ENCODE measurements around the gene KCNV2. TPM values are rescaled to one million over a fixed set of nuclear protein-coding genes. Genes with fewer than 3 reads are reported as not detected.

Gene KCNV2
- total RNA-seq, 2 experiments from 2014 or later = not detected

DNA sequence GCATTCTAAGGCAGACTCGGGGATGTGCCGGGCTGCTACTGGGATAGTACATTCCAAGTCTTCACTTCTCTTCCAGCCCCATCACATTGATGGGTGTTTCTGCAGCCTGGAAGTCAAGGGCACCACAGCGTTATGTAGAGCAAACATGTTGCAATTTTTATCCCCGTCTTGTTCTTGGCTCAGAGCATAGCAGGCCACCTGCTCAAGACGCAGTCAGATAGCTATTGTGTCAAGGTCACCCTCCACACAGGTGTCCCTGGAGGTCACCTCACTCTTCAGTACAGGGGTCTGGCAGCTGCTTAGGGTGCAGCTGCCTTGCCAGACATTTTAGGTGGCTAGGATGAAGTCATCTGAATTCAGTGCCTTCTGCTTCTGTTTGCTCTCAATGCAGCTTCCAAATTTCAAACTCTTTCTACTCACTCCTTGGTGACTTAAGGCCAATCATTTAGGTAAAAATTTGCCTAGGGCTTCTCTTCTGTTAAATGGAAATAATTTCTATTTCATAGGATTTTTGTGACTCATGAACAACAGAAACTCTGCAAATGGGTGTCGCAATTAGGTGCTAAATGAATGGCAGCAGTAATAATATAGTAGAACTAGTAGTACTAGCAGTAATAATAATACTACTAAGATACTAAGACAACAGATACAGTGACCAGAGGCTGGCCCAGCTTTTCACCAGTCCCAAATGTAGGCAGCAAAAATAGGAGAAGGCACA lies 24.3 kb downstream of the KCNV2 start:
- no peak overlapping the region for H3K27ac Mint-ChIP-seq
- ATAC-seq = no peak
- no peaks in the 10 kb centered on the region for H3K9me3 Mint-ChIP-seq (ENCODE audit: insufficient read depth)
- DNase-seq = no peak
- CTCF ChIA-PET = interaction anchor here (0.7 to 1.7 kb wide), 2 partner anchors 12 to 13 kb away, joined by 3 to 6 read pairs; no protein-coding TSS in a partner anchor
- peaks cover 8% of the 10 kb centered on the region for H3K4me1 Mint-ChIP-seq (ENCODE audit: low read depth)
- H3K36me3 Mint-ChIP-seq (ENCODE audit: low read depth) = peaks cover 12% of the 10 kb centered on the region
- POLR2A ChIA-PET = no interaction called here
- no peak overlapping the region for H3K4me3 Mint-ChIP-seq
- no peaks in the 10 kb centered on the region for H3K27me3 Mint-ChIP-seq (ENCODE audit: low read depth)

DNA sequence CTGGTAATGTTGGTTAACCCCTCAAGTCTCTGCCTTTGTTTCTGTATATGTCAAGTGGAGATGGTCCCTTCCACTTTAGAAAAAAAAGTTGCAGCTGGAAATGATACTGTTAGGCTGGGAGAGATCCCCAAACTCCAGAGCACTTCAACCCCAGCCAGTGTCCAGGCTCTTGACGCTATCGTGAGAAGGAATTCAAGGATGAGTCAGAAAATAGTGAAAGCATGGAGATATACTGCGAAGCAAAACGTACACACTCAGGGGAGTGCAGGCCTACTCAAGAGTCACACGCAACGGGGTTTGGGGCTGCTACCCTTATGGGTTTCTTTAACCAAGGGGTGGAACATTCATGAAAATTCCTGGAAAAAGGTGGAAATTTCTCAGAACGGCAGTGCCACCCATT lies 24.9 kb downstream of the KCNV2 start:
- DNase-seq (no peak), ATAC-seq (no peak)
- POLR2A ChIA-PET = no interaction called here
- Mint-ChIP-seq H3K27ac (no peak overlapping the region), H3K27me3 (ENCODE audit: low read depth) (no peaks in the 10 kb centered on the region), H3K9me3 (ENCODE audit: insufficient read depth) (no peaks in the 10 kb centered on the region), H3K4me1 (ENCODE audit: low read depth) (peaks cover 8% of the 10 kb centered on the region), H3K36me3 (ENCODE audit: low read depth) (peaks cover 12% of the 10 kb centered on the region), H3K4me3 (no peak overlapping the region)
- CTCF ChIA-PET = no interaction called here

DNA sequence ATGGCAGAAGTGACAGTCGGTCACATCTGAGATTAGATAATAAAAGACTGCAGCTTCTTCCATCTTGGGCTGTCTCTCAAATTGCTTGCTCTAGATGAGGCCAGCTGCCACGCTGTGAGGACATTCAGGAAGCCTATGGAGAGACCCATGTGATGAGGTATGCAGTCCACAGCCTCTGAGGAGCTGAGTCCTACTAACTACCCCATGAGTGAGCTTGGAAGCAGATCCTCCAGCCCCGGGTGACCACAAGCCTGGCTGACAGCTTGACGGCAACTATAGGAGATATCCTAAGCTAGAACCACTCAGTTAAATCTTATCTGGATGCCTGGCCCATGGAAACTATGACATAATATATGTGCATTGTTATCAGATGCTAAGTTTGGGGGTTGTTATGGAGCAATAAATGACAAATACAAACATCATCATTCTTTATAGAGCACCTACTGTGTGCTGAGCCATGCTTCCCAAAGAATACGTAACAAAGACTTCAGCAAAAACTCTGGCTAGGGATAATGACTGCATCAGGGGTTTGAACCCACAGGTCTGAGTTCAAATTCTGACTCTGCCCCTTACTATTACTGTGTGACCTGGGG lies 26.7 kb downstream of the KCNV2 start:
- peaks cover 8% of the 10 kb centered on the region for H3K4me1 Mint-ChIP-seq (ENCODE audit: low read depth)
- POLR2A ChIA-PET = no interaction called here
- DNase-seq = no peak
- no peak for ATAC-seq
- H3K9me3 Mint-ChIP-seq (ENCODE audit: insufficient read depth) = no peaks in the 10 kb centered on the region
- CTCF ChIA-PET = no interaction called here
- no peaks in the 10 kb centered on the region for H3K27me3 Mint-ChIP-seq (ENCODE audit: low read depth)
- H3K27ac Mint-ChIP-seq = no peak overlapping the region
- H3K36me3 Mint-ChIP-seq (ENCODE audit: low read depth) = peaks cover 16% of the 10 kb centered on the region
- no peak overlapping the region for H3K4me3 Mint-ChIP-seq

DNA sequence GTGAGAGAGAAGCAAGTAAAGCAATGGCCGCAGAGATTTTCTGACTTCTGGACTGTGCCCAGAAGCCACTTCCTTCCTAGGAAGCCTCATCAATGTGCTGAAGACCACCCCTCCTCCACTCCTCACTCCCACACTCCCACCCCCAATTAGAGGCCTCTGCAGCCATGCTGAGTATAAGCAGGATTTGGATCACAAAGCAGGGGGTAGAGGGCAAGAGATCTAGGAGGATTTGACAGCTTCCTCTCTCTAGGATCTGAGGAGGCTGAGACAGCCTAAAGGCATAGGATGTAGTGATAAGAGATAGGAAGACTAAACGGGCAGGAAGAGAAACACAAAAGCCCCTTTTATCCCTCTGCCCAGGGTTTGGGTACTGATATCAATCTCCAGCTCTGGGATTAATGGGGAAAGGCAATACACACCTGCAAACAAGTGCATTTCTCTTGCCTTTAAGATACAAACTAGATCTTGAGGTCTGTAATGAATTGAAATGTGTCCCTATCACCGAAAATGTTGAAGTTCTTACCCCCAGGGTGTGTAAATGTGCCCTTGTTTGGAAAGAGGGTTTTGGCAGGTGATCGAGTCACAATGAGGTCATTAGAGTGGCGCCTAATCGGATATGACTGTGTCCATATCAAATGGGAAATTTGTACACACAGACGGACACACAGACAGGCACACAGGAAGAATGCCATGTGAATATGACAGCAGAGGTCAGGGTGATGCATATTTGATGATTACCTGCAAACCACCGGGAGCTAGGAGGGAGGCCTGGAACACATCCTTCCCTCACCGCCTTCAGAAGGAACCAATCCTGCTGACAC lies 28.5 kb downstream of the KCNV2 start:
- ChIA-PET CTCF (interaction anchor here (2.1 kb wide), 1 partner anchor 18 kb away, joined by 7 read pairs; no protein-coding TSS in a partner anchor), POLR2A (no interaction called here)
- H3K9me3 Mint-ChIP-seq (ENCODE audit: insufficient read depth) = no peaks in the 10 kb centered on the region
- no peak for ATAC-seq
- H3K27me3 Mint-ChIP-seq (ENCODE audit: low read depth) = no peaks in the 10 kb centered on the region
- peaks cover 31% of the 10 kb centered on the region for H3K36me3 Mint-ChIP-seq (ENCODE audit: low read depth)
- no peak overlapping the region for H3K4me3 Mint-ChIP-seq
- peak overlapping the region; percentile 2 for H3K27ac Mint-ChIP-seq
- no peak for DNase-seq
- H3K4me1 Mint-ChIP-seq (ENCODE audit: low read depth) = peaks cover 8% of the 10 kb centered on the region

DNA sequence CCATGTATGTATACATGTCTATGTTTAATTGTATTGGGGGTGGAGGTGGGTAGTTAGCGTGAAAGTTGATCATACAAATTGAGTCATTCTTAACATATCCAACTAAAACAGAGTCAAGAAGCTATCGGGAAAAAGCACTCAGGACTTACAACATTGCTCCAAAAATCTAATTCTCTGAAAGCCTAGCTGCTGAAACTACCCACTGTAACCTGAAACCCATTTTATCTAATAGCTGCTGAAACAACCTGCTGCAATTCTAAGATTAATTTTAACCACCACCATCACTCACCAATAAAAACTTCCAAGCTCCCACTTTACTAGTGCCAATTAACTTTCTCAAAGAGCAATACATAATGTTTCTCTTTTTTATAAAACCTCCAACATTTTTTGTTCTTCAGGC lies 32.2 kb downstream of the KCNV2 start:
- Mint-ChIP-seq H3K27me3 (ENCODE audit: low read depth) (no peaks in the 10 kb centered on the region), H3K4me3 (no peak overlapping the region), H3K9me3 (ENCODE audit: insufficient read depth) (peaks cover 4% of the 10 kb centered on the region), H3K4me1 (ENCODE audit: low read depth) (peaks cover 8% of the 10 kb centered on the region), H3K27ac (no peak overlapping the region), H3K36me3 (ENCODE audit: low read depth) (peaks cover 46% of the 10 kb centered on the region)
- POLR2A ChIA-PET = no interaction called here
- ATAC-seq = no peak
- DNase-seq = no peak
- CTCF ChIA-PET = no interaction called here

DNA sequence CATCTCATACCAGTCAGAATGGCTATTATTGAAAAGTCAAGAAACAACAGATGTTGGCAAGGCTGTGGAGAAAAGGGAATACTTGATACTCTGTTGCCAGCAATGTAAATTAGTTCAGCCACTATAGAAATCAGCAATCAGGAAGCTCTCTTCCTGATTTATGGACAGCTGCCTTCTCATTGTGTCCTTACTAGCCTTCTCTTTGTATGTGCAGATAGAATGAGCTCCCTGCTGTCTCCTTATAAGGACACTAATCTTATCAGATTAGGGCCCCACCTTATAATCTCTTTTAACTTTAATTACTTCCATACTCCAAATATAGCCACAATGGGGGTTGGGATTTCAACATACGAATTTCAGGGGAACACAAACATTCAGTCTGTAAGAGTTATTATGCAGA lies 38.0 kb downstream of the KCNV2 start:
- peaks cover 61% of the 10 kb centered on the region for H3K36me3 Mint-ChIP-seq (ENCODE audit: low read depth)
- CTCF ChIA-PET = no interaction called here
- H3K9me3 Mint-ChIP-seq (ENCODE audit: insufficient read depth) = peaks cover 4% of the 10 kb centered on the region

DNA sequence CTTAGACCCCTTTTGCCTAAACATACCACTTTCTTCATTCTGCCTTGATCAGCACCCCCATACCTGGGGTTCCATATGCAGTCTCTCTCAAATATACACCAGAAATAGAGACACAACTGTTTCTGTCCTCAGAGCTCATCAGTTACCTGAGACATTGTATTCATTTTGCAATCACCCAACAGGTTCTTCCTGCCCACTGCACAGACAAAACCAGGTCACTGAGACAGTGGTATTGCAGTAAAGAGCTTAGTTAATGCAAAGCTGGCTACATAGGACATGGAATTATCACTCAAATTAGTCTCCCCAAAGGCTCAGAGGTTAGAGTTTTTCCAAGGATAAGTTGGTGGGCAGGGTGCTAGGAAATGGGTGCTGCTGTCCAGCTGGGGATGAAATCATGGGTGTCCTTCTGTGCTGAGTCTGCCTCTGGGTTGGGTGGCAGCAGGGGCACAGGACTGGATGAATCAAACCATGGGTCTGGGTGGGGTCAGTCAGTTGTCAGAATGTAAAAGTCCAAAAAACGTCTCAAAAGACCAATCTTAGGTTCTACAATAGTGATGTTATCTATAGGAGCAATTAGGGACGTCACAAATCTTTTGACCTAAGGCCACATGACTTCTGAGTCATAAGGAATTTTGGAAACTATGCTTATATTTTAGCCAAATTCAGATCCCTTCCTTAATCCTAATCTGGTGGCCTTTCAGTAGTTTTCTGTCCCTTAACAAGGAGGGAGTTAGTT lies 41.0 kb downstream of the KCNV2 start:
- Mint-ChIP-seq H3K9me3 (ENCODE audit: insufficient read depth) (no peaks in the 10 kb centered on the region), H3K27me3 (ENCODE audit: low read depth) (no peaks in the 10 kb centered on the region), H3K36me3 (ENCODE audit: low read depth) (peaks cover 68% of the 10 kb centered on the region), H3K27ac (no peak overlapping the region), H3K4me3 (no peak overlapping the region), H3K4me1 (ENCODE audit: low read depth) (peaks cover 33% of the 10 kb centered on the region)
- DNase-seq (no peak), ATAC-seq (no peak)
- ChIA-PET CTCF (no interaction called here), POLR2A (no interaction called here)

More for the DNA sequence above, 38.0 kb downstream of the KCNV2 start:
- DNase-seq (no peak), ATAC-seq (no peak)
- Mint-ChIP-seq H3K4me3 (no peak overlapping the region), H3K27ac (no peak overlapping the region), H3K4me1 (ENCODE audit: low read depth) (peaks cover 17% of the 10 kb centered on the region), H3K27me3 (ENCODE audit: low read depth) (no peaks in the 10 kb centered on the region)
- POLR2A ChIA-PET = no interaction called here

DNA sequence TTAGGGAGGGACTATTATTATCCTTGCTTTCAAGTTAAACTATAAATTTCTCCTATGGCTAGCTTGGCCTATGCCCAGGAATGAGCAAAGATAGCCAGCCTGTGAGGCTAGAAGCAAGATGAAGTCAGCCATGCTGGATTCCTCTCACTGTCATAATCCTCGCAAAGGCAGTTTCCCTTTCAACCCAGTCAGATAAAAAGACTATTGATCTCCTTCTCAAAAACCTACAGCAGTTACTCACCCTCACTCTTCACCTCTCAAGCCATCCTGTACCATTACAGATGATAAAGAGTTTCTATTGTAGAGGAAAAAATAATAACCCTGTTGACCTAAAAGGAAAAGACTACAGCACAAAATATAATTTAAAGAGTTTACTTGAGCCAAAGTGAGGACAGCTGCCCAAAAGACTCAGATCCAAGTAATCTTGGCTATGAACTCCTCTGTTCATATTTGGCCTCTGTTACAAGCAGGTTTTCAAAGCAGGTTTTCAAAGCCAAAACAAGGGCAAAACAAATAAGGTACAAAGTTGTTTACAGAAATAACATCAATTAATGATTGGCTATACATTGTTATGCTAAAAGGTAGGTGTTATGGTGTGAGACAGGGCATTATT lies 41.7 kb downstream of the KCNV2 start:
- ChIA-PET CTCF (no interaction called here), POLR2A (no interaction called here)
- Mint-ChIP-seq H3K27ac (no peak overlapping the region), H3K27me3 (ENCODE audit: low read depth) (no peaks in the 10 kb centered on the region), H3K4me1 (ENCODE audit: low read depth) (peaks cover 40% of the 10 kb centered on the region), H3K36me3 (ENCODE audit: low read depth) (peaks cover 66% of the 10 kb centered on the region), H3K9me3 (ENCODE audit: insufficient read depth) (no peaks in the 10 kb centered on the region), H3K4me3 (no peak overlapping the region)
- DNase-seq (no peak), ATAC-seq (no peak)

DNA sequence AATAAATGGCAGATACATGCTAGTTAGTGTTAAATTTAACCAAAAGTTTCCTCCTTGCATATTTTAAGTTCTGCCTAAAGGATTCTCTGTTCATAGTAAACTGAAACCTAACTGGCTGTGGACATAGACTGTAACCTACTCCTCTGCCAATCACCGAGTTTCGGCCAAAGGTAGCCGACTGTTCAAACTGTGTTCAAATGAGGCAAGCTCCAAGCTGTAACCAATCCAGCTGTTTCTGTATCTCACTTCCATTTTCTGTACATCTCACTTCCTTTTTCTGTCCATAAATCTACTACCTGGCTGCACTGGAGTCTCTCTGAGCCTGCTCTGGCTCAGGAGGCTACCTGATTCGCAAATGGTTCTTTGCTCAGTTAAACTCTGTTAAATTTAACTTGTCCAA lies 44.1 kb downstream of the KCNV2 start:
- ATAC-seq = no peak
- H3K27me3 Mint-ChIP-seq (ENCODE audit: low read depth) = no peaks in the 10 kb centered on the region
- no peak for DNase-seq
- no peaks in the 10 kb centered on the region for H3K9me3 Mint-ChIP-seq (ENCODE audit: insufficient read depth)
- H3K4me1 Mint-ChIP-seq (ENCODE audit: low read depth) = peaks cover 63% of the 10 kb centered on the region
- peaks cover 69% of the 10 kb centered on the region for H3K36me3 Mint-ChIP-seq (ENCODE audit: low read depth)
- ChIA-PET POLR2A (no interaction called here), CTCF (interaction anchor here (0.5 to 1.0 kb wide), 3 partner anchors 63 to 626 kb away, joined by 3 to 4 read pairs (median 3); no protein-coding TSS in a partner anchor)
- H3K27ac Mint-ChIP-seq = no peak overlapping the region
- no peak overlapping the region for H3K4me3 Mint-ChIP-seq

DNA sequence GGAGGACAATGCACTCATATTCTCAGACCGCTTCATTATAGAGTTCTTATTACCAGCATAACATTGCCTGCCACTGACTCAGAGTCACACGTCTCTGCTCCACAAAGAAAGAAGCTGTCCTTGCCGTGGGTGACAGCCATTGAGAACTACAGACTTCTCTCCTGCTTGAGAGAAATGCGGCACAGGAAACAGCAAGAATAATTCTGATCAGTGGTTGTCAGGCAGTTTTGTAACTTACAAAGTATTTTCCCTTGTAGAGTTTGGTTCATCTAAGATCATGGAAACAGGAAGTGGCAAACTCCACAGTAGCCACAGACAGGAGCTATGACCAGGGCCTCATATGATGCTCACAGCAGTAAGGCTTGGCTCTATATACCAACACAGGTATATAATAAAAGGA lies 47.0 kb downstream of the KCNV2 start:
- Mint-ChIP-seq H3K36me3 (ENCODE audit: low read depth) (peaks cover 57% of the 10 kb centered on the region), H3K4me1 (ENCODE audit: low read depth) (peaks cover 52% of the 10 kb centered on the region), H3K9me3 (ENCODE audit: insufficient read depth) (no peaks in the 10 kb centered on the region), H3K4me3 (peak overlapping the region; percentile 54), H3K27ac (peak overlapping the region; percentile 97), H3K27me3 (ENCODE audit: low read depth) (no peaks in the 10 kb centered on the region)
- ChIA-PET POLR2A (interaction anchor here (0.8 kb wide), 1 partner anchor 107 kb away, joined by 3 read pairs; no protein-coding TSS in a partner anchor), CTCF (interaction anchor here (0.8 kb wide), 1 partner anchor 41 kb away, joined by 3 read pairs; no protein-coding TSS in a partner anchor)
- DNase-seq (peak; percentile 82), ATAC-seq (peak; percentile 94)

DNA sequence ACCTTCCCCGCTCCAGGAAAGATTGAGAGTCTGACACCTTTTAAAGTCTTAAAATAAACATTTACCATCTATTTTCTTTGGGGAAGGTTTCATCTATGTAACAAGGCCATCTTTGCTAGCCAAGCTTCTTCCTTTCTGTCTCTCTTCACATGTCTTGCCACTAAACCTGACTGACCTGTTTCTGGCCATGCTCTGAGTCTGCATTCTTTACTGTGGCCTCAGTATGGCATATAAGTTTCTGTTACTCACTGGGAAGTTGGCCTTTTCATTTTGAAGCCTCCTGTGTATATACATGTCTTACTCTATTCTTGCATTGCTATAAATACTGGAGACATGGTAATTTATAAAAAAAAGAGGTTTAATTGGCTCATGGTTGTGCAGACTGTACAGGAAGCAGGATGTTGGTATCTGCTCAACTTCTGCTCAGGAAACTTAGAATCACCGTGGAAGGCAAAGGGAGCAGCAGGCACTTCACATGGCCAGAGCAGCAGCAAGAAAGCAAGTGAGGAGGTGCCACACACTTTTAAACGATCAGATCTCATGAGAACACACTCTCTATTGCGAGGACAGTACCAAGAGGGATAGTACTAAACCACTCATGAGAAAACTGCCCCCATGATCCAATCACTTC lies 48.1 kb downstream of the KCNV2 start:
- peak; percentile 31 for DNase-seq
- peaks cover 45% of the 10 kb centered on the region for H3K4me1 Mint-ChIP-seq (ENCODE audit: low read depth)
- no peaks in the 10 kb centered on the region for H3K27me3 Mint-ChIP-seq (ENCODE audit: low read depth)
- peak overlapping the region; percentile 97 for H3K27ac Mint-ChIP-seq
- peaks cover 54% of the 10 kb centered on the region for H3K36me3 Mint-ChIP-seq (ENCODE audit: low read depth)
- ATAC-seq = peak; percentile 21
- CTCF ChIA-PET = no interaction called here
- POLR2A ChIA-PET = no interaction called here
- no peaks in the 10 kb centered on the region for H3K9me3 Mint-ChIP-seq (ENCODE audit: insufficient read depth)
- H3K4me3 Mint-ChIP-seq = no peak overlapping the region

All from activated CD8-positive, alpha-beta T cell treated with anti-CD3 and anti-CD28 coated beads, Interleukin-2, amount 10 ng/mL, durations not matched to agents 7 days and 5 days (primary cell).